ENCODE data around the gene SEPTIN5. TPM values are rescaled to one million over a fixed set of nuclear protein-coding genes. Genes with fewer than 3 reads are reported as not detected.

Gene SEPTIN5
- total and polyA plus RNA-seq, 9 of the 15 experiments (the other 6 are each of a cell fraction or from before 2014, with no cell fraction given): 0.03 to 195 (median 119) TPM

DNA sequence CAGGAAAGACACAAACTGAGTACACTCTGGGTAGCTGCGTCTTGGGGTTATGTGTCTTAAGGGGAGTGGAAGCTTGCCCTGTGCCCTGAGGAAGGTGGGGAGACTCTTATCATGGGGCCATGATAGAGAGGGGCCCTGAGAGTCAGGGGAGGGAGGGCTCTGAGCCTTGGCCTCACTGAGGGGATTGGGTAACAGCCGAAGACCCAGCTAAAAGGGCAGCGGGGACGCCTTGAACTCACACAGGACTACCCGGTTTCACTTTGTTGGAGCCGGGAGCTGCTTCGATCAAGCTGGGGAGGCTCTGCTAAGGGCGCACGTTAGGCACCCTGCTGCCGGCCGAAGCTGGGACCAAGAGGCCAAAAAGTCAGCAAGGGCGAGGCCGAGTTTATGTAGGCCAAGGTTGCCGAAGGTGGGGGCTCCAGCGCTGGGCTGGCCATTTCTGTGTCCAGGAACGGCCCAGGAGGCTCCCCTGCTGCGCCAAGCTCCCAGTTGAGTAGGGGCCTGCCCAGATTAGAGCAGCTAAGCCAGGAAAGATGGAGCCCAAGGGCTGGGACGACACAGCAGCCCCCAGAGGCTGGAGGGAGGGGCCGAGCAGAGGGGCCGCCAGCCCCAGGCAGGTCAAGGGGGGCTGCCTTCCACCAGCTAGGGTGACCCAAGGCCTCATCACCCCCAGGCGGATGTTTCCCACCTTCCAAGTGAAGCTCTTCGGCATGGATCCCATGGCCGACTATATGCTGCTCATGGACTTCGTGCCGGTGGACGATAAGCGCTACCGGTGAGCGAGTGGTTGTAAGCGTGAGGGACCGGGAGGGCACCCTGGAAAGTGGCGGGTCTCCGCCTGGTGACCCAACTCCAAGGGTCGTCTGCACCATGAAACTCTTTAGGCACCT is 48.5 kb downstream of the SEPTIN5 start (continued):
- TF ChIP-seq, protein P1, sequence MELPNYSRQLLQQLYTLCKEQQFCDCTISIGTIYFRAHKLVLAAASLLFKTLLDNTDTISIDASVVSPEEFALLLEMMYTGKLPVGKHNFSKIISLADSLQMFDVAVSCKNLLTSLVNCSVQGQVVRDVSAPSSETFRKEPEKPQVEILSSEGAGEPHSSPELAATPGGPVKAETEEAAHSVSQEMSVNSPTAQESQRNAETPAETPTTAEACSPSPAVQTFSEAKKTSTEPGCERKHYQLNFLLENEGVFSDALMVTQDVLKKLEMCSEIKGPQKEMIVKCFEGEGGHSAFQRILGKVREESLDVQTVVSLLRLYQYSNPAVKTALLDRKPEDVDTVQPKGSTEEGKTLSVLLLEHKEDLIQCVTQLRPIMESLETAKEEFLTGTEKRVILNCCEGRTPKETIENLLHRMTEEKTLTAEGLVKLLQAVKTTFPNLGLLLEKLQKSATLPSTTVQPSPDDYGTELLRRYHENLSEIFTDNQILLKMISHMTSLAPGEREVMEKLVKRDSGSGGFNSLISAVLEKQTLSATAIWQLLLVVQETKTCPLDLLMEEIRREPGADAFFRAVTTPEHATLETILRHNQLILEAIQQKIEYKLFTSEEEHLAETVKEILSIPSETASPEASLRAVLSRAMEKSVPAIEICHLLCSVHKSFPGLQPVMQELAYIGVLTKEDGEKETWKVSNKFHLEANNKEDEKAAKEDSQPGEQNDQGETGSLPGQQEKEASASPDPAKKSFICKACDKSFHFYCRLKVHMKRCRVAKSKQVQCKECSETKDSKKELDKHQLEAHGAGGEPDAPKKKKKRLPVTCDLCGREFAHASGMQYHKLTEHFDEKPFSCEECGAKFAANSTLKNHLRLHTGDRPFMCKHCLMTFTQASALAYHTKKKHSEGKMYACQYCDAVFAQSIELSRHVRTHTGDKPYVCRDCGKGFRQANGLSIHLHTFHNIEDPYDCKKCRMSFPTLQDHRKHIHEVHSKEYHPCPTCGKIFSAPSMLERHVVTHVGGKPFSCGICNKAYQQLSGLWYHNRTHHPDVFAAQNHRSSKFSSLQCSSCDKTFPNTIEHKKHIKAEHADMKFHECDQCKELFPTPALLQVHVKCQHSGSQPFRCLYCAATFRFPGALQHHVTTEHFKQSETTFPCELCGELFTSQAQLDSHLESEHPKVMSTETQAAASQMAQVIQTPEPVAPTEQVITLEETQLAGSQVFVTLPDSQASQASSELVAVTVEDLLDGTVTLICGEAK (IDR thresholded peaks at IDR 0.05): no peak
- TF ChIP-seq, protein P1 (CRISPR knock-in tag; IDR thresholded peaks at IDR 0.05): no peak; the same call in 1 of the 2 replicates
- TF ChIP-seq MECOM (CRISPR knock-in tag; IDR thresholded peaks at IDR 0.05) (no peak), ZBTB8A (IDR thresholded peaks at IDR 0.05; ENCODE audit: partially characterized antibody) (no peak), FOSL1 (tag; conservative IDR thresholded peaks at IDR 0.05) (no peak), MAFF (IDR thresholded peaks at IDR 0.05; ENCODE audit: low read length) (no peak), SRF (CRISPR knock-in tag; IDR thresholded peaks at IDR 0.05) (no peak), ZNF316 (IDR thresholded peaks at IDR 0.05) (no peak), ZNF41 (CRISPR knock-in tag; conservative IDR thresholded peaks at IDR 0.05) (no peak), RBFOX2 (IDR thresholded peaks at IDR 0.05; ENCODE audit: low read depth, low read length) (peak; percentile 47; the same call in 1 of the 2 replicates), TCF7L2 (IDR thresholded peaks at IDR 0.05; ENCODE audit: low read depth, low read length) (no peak), PHB (CRISPR knock-in tag; IDR thresholded peaks at IDR 0.05) (0 out of 2 replicates have a peak, but pooled peaks have one; percentile 48), TBP (optimal IDR thresholded peaks at IDR 0.05; ENCODE audit: low read depth, low read length) (no peak), ZNF217 (CRISPR knock-in tag; IDR thresholded peaks at IDR 0.05) (no peak), GATA2 (CRISPR knock-in tag; IDR thresholded peaks at IDR 0.05) (no peak)
- TF ChIP-seq, protein P2, sequence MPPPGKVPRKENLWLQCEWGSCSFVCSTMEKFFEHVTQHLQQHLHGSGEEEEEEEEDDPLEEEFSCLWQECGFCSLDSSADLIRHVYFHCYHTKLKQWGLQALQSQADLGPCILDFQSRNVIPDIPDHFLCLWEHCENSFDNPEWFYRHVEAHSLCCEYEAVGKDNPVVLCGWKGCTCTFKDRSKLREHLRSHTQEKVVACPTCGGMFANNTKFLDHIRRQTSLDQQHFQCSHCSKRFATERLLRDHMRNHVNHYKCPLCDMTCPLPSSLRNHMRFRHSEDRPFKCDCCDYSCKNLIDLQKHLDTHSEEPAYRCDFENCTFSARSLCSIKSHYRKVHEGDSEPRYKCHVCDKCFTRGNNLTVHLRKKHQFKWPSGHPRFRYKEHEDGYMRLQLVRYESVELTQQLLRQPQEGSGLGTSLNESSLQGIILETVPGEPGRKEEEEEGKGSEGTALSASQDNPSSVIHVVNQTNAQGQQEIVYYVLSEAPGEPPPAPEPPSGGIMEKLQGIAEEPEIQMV (tag; conservative IDR thresholded peaks at IDR 0.05; ENCODE audit: low read depth): no peak
- TF ChIP-seq, protein P3, sequence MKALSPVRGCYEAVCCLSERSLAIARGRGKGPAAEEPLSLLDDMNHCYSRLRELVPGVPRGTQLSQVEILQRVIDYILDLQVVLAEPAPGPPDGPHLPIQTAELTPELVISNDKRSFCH (CRISPR knock-in tag; IDR thresholded peaks at IDR 0.05): no peak
- TF ChIP-seq, protein P3 (tag; IDR thresholded peaks at IDR 0.05): peak; percentile 62; the same call in 1 of the 2 replicates
